Measurements from ENCODE around the gene DDX41.
A peak's percentile ranks its signal among the peaks of the same experiment; 100 is the strongest.
"Not testable (repeated sequence)": the region's sequence is repeated elsewhere in the genome, so short reads cannot be mapped to it uniquely, and the experiment has no call there.

DDX41 gene

GRCh38 chr5:177490311-177490991, 26.3 kb downstream of the DDX41 start:
- DNase-seq: no peak
- in situ Hi-C loops (cut with MboI; ENCODE audit: low pct_unique_long_range_greater_than_20kb, low sequenced_read_pairs): no loop called here

DNA sequence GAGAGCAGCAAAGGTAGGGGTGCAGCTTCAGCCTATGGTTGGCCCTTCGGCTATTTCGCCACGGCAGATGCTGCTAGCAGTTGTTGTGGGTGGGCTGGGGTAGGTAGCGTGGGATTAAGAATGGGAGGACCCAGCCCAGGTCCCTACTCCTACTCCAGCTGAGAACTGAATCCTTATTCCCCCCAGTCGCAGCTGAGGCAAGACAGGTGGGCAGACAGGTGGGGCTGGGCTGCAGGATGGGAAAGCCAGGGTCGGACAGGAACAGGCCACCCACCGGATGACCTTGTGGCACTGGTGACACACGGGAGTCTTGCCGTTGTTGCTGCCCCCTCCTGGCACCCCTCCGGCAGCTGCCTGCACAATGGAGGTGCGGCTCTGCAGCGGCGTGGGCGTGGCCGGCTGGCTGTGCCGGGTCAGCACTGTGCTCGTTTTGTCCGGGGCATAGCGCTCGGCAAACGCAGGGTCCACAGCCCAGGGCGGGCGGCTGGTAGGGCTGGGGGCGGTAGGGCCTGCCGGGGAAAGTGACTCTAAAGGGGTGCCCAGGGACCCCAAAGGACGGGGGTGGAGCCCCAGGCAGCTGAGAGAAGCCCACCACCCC, 27.5 kb downstream of the DDX41 start:
- DNase-seq: no peak
- in situ Hi-C loops (cut with MboI; ENCODE audit: low pct_unique_long_range_greater_than_20kb, low sequenced_read_pairs): no loop called here

- in situ Hi-C loops (cut with MboI; ENCODE audit: low pct_unique_long_range_greater_than_20kb, low sequenced_read_pairs): no loop called here
- DNase-seq: peak; percentile 39
Observed at GRCh38 chr5:177487975-177488374, 28.8 kb downstream of the DDX41 start.

DNA sequence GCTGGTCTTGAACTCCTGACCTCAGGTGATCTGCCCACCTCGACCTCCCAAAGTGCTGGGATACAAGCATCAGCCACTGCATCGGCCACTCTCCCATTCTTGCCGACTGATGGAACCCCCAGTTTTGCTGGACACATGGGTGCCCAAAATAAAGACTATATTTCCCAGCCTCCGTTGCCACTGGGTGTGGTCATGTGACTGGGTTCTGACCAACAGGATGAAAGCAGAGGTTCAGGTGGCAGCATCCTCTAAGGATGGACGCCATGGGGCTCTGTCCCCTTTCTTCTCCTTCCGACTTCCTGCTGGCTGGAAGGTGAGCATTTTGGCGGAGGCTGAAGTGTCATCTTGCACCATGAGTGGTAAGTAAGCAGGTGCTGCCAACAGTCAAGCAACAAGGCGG, 29.6 kb downstream of the DDX41 start:
- DNase-seq: no peak
- in situ Hi-C loops (cut with MboI; ENCODE audit: low pct_unique_long_range_greater_than_20kb, low sequenced_read_pairs): no loop called here

GRCh38 chr5:177486256-177486655, 30.5 kb downstream of the DDX41 start:
- in situ Hi-C loops (cut with MboI; ENCODE audit: low pct_unique_long_range_greater_than_20kb, low sequenced_read_pairs): no loop called here
- DNase-seq: no peak

- in situ Hi-C loops (cut with MboI; ENCODE audit: low pct_unique_long_range_greater_than_20kb, low sequenced_read_pairs); DNase-seq: not testable (repeated sequence)
Observed at GRCh38 chr5:177485753-177486152, 31.0 kb downstream of the DDX41 start.

DNA sequence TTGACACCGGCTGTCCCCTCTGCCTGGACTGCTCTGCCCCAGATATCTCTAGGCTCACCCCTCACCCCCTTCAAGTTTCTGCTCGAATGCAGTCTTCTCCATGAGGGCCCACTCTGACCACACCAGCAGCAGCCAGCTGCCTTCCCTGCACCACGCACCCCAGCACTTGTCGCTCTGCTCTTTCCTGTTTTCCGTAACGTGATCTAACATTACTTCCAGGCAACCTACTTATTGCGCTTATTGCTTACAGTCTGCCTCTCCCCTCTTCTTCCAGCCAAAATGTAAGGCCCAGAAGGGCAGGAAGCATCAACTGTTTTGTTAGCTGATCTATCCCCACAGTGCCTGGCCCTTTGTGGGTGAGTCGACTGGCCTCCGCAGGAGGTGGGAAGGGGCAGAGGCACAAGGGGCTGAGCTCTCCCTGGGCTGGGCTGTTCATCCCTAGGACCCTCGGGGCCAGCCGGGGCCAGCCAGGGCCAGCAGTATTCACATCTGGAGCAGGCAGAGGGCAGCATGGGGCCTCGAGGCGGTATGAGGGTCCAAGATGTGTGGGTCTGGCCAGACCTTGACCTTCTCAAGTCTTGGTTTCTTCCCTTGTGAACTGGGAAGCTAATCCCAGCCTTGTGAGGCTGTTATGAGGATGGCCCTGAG, 31.7 kb downstream of the DDX41 start:
- in situ Hi-C loops (cut with MboI; ENCODE audit: low pct_unique_long_range_greater_than_20kb, low sequenced_read_pairs): no loop called here
- DNase-seq: no peak

DNA sequence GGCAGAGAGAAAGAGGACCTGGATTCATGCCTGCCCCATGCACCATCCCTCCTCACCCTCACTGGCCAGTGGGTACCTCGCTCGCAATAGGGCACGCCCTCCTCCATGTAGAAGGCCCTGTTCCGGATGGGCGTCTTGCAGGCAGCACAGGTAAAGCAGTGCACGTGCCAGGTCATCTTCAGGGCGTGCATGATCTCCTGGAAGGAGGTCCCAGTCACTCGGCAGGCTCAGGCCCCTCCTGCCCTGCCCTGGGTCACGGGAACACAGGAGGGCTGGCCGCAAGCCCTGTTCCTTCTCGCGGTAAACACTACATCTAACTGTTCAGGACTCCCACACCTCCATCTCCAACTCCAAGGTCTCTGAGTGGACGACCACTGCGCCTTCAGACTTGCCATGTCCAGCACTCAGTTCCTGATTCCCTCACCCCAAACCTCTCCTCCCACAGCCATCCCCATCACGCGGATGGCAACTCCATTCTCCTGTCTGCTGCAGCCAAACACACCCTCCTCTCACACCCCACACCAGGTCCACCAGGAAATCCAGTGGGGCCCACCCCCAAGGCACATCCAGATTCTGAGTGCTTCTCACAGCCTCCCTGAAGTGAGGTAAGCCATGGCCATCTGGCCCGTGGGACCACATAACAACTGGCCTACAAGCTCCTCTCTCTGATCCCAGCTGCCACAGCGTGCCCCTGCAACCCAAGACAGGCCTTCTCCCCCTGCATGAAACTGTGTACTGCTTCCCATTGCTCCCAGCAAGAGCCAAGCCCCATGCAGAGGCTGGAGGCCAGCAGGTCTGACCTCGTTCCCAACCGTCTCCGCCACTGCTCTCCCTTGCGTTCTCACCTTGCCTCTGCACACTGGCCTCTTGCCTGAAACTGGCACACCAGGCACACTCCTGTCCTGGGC, 32.5 kb downstream of the DDX41 start:
- in situ Hi-C loops (cut with MboI; ENCODE audit: low pct_unique_long_range_greater_than_20kb, low sequenced_read_pairs): no loop called here
- no peak for DNase-seq

DNA sequence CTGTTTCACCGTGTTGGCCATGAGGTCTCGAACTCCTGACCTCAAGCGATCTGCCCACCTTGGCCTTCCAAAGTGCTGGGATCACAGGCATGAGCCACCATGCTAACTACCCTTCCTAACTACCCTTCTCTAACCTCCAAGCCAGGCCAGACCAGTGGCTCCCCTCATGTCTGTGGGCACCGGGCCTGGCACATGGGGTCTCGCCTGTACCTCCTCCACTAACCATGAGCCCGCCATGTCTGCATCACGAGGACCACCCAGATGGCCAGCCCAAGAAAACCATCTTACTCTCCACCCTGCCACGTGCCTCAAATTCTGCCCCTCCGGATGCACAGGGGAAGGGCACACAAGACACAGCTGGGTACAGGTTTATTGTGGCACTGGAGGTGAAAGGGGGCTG, 33.7 kb downstream of the DDX41 start:
- no peak for DNase-seq
- in situ Hi-C loops (cut with MboI; ENCODE audit: low pct_unique_long_range_greater_than_20kb, low sequenced_read_pairs): no loop called here

- in situ Hi-C loops (cut with MboI; ENCODE audit: low pct_unique_long_range_greater_than_20kb, low sequenced_read_pairs): no loop called here
- DNase-seq: no peak
Observed at GRCh38 chr5:177482359-177482795, 34.4 kb downstream of the DDX41 start.

DNA sequence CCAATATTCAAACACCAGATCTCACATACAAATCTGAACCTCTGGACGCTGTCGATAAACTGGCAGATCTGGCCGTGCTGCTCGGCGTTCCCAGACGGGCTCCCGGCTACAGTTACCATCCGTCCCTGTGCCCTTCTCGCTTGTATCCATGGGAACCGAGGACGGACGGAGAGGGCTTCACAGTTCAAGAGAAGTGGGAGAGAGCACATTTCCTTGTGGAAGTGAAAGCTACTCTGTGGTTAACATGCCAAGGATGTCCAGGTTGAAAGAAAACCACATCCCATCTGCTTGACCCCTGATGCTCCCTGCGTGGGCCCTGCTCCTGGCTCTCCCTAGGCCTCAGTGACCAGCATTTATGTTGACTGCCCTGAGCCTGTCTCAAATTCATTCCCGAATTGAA, 37.0 kb downstream of the DDX41 start:
- DNase-seq: no peak
- in situ Hi-C loops (cut with MboI; ENCODE audit: low pct_unique_long_range_greater_than_20kb, low sequenced_read_pairs): no loop called here

GRCh38 chr5:177478711-177479646, 37.8 kb downstream of the DDX41 start:
- in situ Hi-C loops (cut with MboI; ENCODE audit: low pct_unique_long_range_greater_than_20kb, low sequenced_read_pairs): no loop called here

GRCh38 chr5:177477701-177478477, 38.9 kb downstream of the DDX41 start:
- no peak for DNase-seq
- in situ Hi-C loops (cut with MboI; ENCODE audit: low pct_unique_long_range_greater_than_20kb, low sequenced_read_pairs): no loop called here

More at GRCh38 chr5:177478711-177479646, 37.8 kb downstream of the DDX41 start:
- peak; percentile 88 for DNase-seq

DNA sequence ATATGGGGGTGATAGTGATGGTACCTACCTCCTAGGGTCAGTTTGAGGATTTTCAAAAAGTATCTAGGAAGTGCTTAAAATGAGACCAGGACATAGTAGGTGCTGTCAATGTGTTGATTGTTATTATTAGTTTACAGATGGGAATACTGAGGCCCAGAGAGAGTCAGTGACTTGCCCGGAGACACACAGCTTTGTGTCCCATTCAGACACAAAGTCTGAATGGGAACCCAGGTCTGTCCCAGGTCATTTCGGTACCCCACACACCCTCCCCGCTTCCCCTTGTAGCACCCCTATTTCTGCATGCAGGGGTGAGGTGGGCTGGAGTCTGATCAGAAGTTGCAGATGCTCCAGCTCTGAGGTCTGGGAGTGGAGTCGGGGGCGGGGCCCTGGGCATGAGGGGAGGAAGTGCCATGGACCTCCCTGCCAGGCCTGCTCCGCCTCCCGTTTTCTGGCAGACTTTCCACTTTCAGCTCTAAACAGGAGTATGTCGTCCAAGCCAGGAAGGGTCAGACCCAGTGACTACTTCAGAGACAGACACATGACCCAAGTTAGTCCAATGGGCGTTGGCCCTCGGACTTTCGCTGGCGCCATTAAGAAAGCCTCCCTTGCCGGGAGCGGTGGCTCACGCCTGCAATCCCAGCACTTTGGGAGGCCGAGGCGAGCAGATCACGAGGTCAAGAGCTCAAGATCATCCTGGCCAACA, 40.1 kb downstream of the DDX41 start:
- in situ Hi-C loops (cut with MboI; ENCODE audit: low pct_unique_long_range_greater_than_20kb, low sequenced_read_pairs): no loop called here
- no peak for DNase-seq

DNA sequence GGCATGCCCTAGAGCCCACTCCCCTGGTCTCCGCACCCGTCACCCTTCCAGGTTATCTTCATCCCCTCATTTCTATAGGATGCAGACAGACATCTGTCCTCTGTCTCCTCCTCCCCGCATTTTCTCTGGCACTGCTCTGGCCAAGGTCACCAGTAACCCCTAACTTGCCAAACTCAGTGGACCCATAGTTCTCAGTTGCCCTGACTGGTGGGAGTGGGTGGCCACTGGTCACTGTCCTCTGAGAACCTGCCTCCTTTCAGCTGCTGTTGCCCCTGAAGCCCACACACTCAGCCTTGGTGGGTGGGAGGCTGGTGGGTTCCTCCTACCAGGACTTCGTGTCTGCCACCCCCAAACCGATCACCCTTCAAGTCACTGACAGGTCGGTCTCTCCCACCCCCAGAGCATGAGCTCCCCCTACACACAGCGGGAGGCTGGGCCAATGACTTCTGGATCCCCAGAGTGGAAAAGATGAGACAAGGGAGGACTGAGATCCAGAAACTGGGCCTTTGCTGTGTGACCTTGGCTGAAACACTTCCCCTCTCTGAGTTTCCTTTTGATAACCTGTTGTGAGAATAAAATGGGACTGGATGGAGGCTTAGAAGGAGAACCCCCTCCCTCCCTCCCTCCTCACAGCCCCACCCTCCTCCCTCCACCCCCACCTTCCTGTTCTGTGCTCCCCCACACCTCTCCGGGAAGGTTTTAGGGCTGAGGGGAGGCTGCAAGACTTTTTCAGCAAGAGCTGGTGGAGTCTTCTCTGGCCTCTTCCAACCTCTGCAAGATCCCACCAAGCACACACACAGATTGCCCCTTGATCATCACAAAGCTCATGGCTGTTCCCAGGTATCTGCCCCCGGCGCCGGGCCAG, 41.0 kb downstream of the DDX41 start:
- in situ Hi-C loops (cut with MboI; ENCODE audit: low pct_unique_long_range_greater_than_20kb, low sequenced_read_pairs): no loop called here

DNA sequence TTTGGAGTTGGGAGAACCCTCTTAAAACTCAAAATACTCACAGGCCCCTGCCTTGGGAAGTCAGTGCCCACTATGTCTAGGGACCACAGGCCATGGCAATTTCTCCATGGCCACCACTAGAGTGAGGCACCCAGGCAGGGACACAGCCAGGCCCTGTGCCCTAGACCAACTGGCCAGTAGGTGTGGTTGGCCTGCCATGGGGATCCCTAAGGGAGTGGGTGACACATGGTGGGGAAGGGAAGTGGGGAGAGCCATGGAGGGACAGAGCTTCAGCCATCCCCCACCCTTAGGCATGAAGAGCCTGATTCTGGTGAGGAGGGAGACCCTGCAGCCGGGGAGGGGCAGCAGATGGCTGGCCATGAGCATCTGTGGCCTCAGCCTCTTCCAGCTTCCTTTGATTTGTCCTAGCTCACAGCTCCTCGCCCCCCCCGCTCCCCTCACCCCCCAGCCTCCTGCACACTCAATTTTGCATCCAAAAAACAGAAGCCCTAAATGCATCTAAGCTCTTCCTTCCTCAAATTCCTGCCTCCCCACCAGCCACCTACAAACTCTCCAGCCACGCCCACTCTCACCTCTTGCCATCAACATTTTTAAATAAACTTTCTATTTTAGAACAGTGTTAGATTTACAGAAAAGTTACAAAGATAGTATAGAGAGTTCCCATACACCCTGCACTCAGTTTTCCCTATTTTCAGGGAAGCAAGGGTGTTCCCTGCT, 41.8 kb downstream of the DDX41 start:
- DNase-seq: peak; percentile 53
- in situ Hi-C loops (cut with MboI; ENCODE audit: low pct_unique_long_range_greater_than_20kb, low sequenced_read_pairs): no loop called here

More for the DNA sequence above, 41.0 kb downstream of the DDX41 start:
- no peak for DNase-seq

Measured in KBM-7 (cell line).